CD4-positive, alpha-beta T cell (primary cell): Measurements from ENCODE around the gene NIPAL4. TPM values are rescaled to one million over a fixed set of nuclear protein-coding genes. Genes with fewer than 3 reads are reported as not detected.
"Not testable (repeated sequence)": the region's sequence is repeated elsewhere in the genome, so short reads cannot be mapped to it uniquely, and the experiment has no call there.

Source experiments
- ATAC-seq: fragments of 200-7000 bp; cut with Tn5 transposase; one replicate; pipeline ENCODE4 v1.10.0; 2022; ENCODE audit warnings: mild to moderate bottlenecking; ENCODE audit not compliant: poor library complexity
- CTCF ChIA-PET: fragments of 350-600 bp; sonication (Branson Sonifier 250); formaldehyde crosslinking; loops from one replicate; lab custom pipeline; 2021; ENCODE audit warnings: antibody characterized with exemption, inconsistent platforms; lab: Charles Lee
- POLR2A ChIA-PET: fragments of 350-600 bp; sonication (Branson Sonifier 250); formaldehyde crosslinking; loops from one replicate; lab custom pipeline; 2021; ENCODE audit warnings: antibody characterized with exemption, inconsistent platforms; lab: Charles Lee
- DNase-seq, 14 experiments: peaks; one replicate each; pipeline ENCODE4 v3.0.0-alpha.2; 2013 to 2020; ENCODE audit warnings: mixed read lengths in 2 of 14
- H3K27ac ChIP-seq, 2 donors: one replicate each; pipeline versions ENCODE4 v1.5.1 to v1.7.0; 2013; ENCODE audit warnings: low read length in 2 of 2, low read depth in 1 of 2, mild to moderate bottlenecking in 1 of 2
- H3K27me3 ChIP-seq, 2 experiments: 1 replicate in 1 of 2; 2 replicates in 1 of 2; pipeline versions ENCODE4 v1.6.1 to v1.7.0; 2013; ENCODE audit warnings: low read length in 2 of 2, control low read depth in 1 of 2, mild to moderate bottlenecking in 1 of 2, moderate library complexity in 1 of 2; ENCODE audit not compliant: insufficient read depth in 2 of 2, control insufficient read depth in 1 of 2
- H3K36me3 ChIP-seq: one replicate; pipeline ENCODE4 v1.6.1; 2013; ENCODE audit warnings: low read length, control low read depth; ENCODE audit not compliant: insufficient read depth
- H3K4me1 ChIP-seq: one replicate; pipeline ENCODE4 v1.6.1; 2013; ENCODE audit warnings: low read length, control low read depth; ENCODE audit not compliant: insufficient read depth
- H3K4me3 ChIP-seq: one replicate; pipeline ENCODE4 v1.5.1; 2013; ENCODE audit warnings: mild to moderate bottlenecking, low read length, moderate library complexity
- H3K9me3 ChIP-seq, 2 experiments: 1 replicate in 1 of 2; 2 replicates in 1 of 2; pipeline versions ENCODE4 v1.6.1 to v1.7.0; 2013; ENCODE audit warnings: low read length in 2 of 2, mild to moderate bottlenecking in 2 of 2, control low read depth in 1 of 2, moderate library complexity in 1 of 2; ENCODE audit not compliant: control insufficient read depth in 1 of 2, insufficient read depth in 1 of 2
- H3K27ac Mint-ChIP-seq: one replicate; pipeline ENCODE4 v1.8.0; 2020; ENCODE audit warnings: mixed read lengths
- H3K27me3 Mint-ChIP-seq: one replicate; pipeline ENCODE4 v1.8.0; 2021; ENCODE audit warnings: mixed read lengths
- H3K36me3 Mint-ChIP-seq: one replicate; pipeline ENCODE4 v1.8.0; 2021; ENCODE audit warnings: low read depth, mixed read lengths
- H3K4me1 Mint-ChIP-seq: one replicate; pipeline ENCODE4 v1.8.0; 2021; ENCODE audit warnings: low read depth, mixed read lengths
- H3K4me3 Mint-ChIP-seq: one replicate; pipeline ENCODE4 v1.8.0; 2020; ENCODE audit warnings: mild to moderate bottlenecking, mixed read lengths
- H3K9me3 Mint-ChIP-seq: one replicate; pipeline ENCODE4 v1.8.0; 2020; ENCODE audit warnings: mixed read lengths
- CTCF ChIP-seq: fragments of 200-600 bp; IDR thresholded peaks from one replicate; pipeline ENCODE4 v1.8.0; 2022; ENCODE audit warnings: antibody characterized with exemption, mild to moderate bottlenecking
- intact Hi-C, 2 experiments: fragments of 100-400 bp; cut with DNase I in 1 of 2; cut with micrococcal nuclease in 1 of 2; formaldehyde crosslinking; loops; one replicate each; pipeline versions ENCODE4 v1.15.1 to v1.9.0; 2023 to 2025; cut with DNase I, micrococcal nuclease
- polyA plus RNA-seq, 2 donors: library from polyadenylated mRNA; unstranded; fragments of 120-200 nt; gene quantifications; one replicate each; pipeline ENCODE4 v1.2.1, GENCODE V29; 2013
- total RNA-seq, 174 experiments: library from RNA in 2 of 174; stranded (reverse) in 2 of 174; gene quantifications; one replicate each; pipeline ENCODE4 v1.2.3 and lab custom pipeline; 2021 to 2026

The NIPAL4 gene
- total RNA-seq = under 1 TPM; 0.16 to 0.45 TPM
- 0.19 TPM for polyA plus RNA-seq (2013, experiment 1 of 2)
- 0.38 TPM for polyA plus RNA-seq (2013, experiment 2 of 2)
- 0 to 28.9 (median 0.52) reads per million in 172 experiments for total RNA-seq (lab: John Stamatoyannopoulos, UW)

- TF ChIP-seq CTCF = no peak
- H3K27me3 Mint-ChIP-seq = peaks cover 25% of the 10 kb centered on the region
- ChIA-PET CTCF (interaction anchor here (0.7 kb wide), 1 partner anchor 130 kb away, joined by 3 read pairs; no protein-coding TSS in a partner anchor), POLR2A (no interaction called here)
- H3K9me3 ChIP-seq = no peaks in the 10 kb centered on the region
- peaks cover 19% of the 10 kb centered on the region for H3K4me1 Mint-ChIP-seq
- DNase-seq = peak in 6 of 14 experiments; percentile 5 to 69 (median 28)
- H3K27ac ChIP-seq = no peak within 1 kb of the TSS
- peaks cover 13 to 24% of the 10 kb centered on the region in 2 experiments for H3K27me3 ChIP-seq
- no peak within 1 kb of the TSS for H3K27ac Mint-ChIP-seq
- no peaks in the 10 kb centered on the region for H3K36me3 Mint-ChIP-seq
- intact Hi-C loops = no loop called here
- H3K4me3 ChIP-seq = peak within 1 kb of the TSS; percentile 47
- peak; percentile 54 for ATAC-seq
- H3K36me3 ChIP-seq = no peaks in the 10 kb centered on the region
- no peaks in the 10 kb centered on the region for H3K9me3 Mint-ChIP-seq
- H3K4me1 ChIP-seq = peaks cover 17% of the 10 kb centered on the region
- H3K4me3 Mint-ChIP-seq = peak within 1 kb of the TSS; percentile 76
Measured at GRCh38 chr5:157459715-157460599, at the start of gene NIPAL4. Gene NIPAL4, plus strand, starts transcription at chr5:157460213. Its CDS starts 108 bp downstream, at chr5:157460321.

DNA sequence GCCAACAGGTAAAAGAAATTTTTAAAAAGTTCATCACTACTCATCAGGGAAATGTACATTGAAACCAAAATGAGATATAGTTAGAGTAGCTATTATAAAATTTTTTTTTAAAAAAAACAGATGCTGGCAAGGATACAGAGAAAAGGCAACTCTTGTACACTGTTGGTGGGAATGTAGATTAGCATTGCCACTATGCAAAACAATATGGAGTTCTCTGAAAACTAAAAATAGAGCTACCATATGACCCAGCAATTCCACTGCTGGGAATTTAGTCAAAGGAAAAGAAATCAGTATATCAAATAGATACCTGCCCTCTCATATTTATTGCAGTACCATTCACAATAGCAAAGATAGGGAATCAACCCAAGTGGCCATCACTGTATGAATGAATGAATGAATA is 44.2 kb upstream of the NIPAL4 start:
- POLR2A ChIA-PET = no interaction called here

DNA sequence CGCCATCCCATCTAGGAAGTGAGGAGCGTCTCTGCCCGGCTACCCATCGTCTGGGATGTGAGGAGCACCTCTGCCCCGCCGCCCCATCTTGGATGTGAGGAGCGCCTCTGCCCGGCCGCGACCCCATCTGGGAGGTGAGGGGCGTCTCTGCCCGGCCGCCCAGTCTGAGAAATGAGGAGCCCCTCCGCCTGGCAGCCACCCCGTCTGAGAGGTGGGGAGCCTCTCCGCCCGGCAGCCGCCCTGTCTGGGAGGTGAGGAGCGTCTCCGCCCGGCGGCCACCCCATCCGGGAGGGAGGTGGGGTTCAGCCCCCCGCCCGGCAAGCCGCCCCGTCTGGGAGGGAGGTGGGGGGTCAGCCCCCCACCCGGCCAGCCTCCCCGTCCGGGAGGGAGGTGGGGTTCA is 40.5 kb upstream of the NIPAL4 start:
- POLR2A ChIA-PET = not testable (repeated sequence)

More for the DNA sequence above, 44.2 kb upstream of the NIPAL4 start:
- Mint-ChIP-seq H3K36me3 (no peaks in the 10 kb centered on the region), H3K4me1 (no peaks in the 10 kb centered on the region), H3K9me3 (peaks cover 5% of the 10 kb centered on the region), H3K27me3 (no peaks in the 10 kb centered on the region), H3K4me3 (no peak overlapping the region), H3K27ac (no peak overlapping the region)
- Histone ChIP-seq H3K4me1 (no peaks in the 10 kb centered on the region), H3K36me3 (no peaks in the 10 kb centered on the region), H3K4me3 (no peak overlapping the region), H3K9me3 (peaks cover 0 to 21% of the 10 kb centered on the region in 2 experiments), H3K27me3 (no peaks in the 10 kb centered on the region), H3K27ac (no peak overlapping the region)
- ATAC-seq = no peak
- TF ChIP-seq CTCF = no peak
- DNase-seq = no peak
- CTCF ChIA-PET = interaction anchor here (1.8 kb wide), 1 partner anchor 16 kb away, joined by 4 read pairs; no protein-coding TSS in a partner anchor
- intact Hi-C loops = no loop called here

GRCh38 chr5:157429920-157430319 is 30.1 kb upstream of the NIPAL4 start:
- H3K27ac Mint-ChIP-seq, H3K27me3 ChIP-seq, H3K4me1 Mint-ChIP-seq, POLR2A ChIA-PET, H3K27ac ChIP-seq, H3K4me3 ChIP-seq, DNase-seq, H3K27me3 Mint-ChIP-seq, H3K36me3 Mint-ChIP-seq, H3K9me3 Mint-ChIP-seq, H3K4me1 ChIP-seq, ATAC-seq, CTCF ChIA-PET, H3K4me3 Mint-ChIP-seq, H3K36me3 ChIP-seq, H3K9me3 ChIP-seq: not testable (repeated sequence)
- intact Hi-C loops = loop anchor here (1.0 to 5.0 kb wide), 2 partner anchors 47 to 313 kb away; partner anchors contain the start of gene LSM11 (in 1 of the 2)

More for the DNA sequence above, 40.5 kb upstream of the NIPAL4 start:
- ATAC-seq, CTCF ChIA-PET, H3K27me3 Mint-ChIP-seq, H3K4me1 ChIP-seq, H3K4me1 Mint-ChIP-seq, H3K36me3 Mint-ChIP-seq, H3K36me3 ChIP-seq, intact Hi-C loops, H3K9me3 Mint-ChIP-seq, DNase-seq, H3K27ac ChIP-seq, H3K27ac Mint-ChIP-seq, H3K27me3 ChIP-seq, H3K4me3 Mint-ChIP-seq, H3K4me3 ChIP-seq: not testable (repeated sequence)
- H3K9me3 ChIP-seq = peaks cover 0 to 26% of the 10 kb centered on the region in 2 experiments
